Activated B cell treated with CpG ODN at 0.5 μM for 24 hours (primary cell): Measurements from ENCODE around the gene CLRN1. TPM values are rescaled to one million over a fixed set of nuclear protein-coding genes. Genes with fewer than 3 reads are reported as not detected.

Experiments
- ATAC-seq: fragments of 200-7000 bp; cut with Tn5 transposase; one replicate; pipeline ENCODE4 v1.10.0; 2021; ENCODE audit warnings: low read depth, mild to moderate bottlenecking, moderate library complexity
- CTCF ChIA-PET: fragments of 350-600 bp; sonication (Branson Sonifier 250); formaldehyde crosslinking; loops from one replicate; lab custom pipeline; 2021; ENCODE audit warnings: antibody characterized with exemption; lab: Charles Lee
- POLR2A ChIA-PET: fragments of 350-600 bp; sonication (Branson Sonifier 250); formaldehyde crosslinking; loops from one replicate; lab custom pipeline; 2021; ENCODE audit warnings: antibody characterized with exemption; lab: Charles Lee
- DNase-seq: peaks from one replicate; pipeline ENCODE4 v3.0.0; 2022
- H3K27ac Mint-ChIP-seq: one replicate; pipeline ENCODE4 v1.8.0; 2020; ENCODE audit warnings: mixed read lengths
- H3K27me3 Mint-ChIP-seq: one replicate; pipeline ENCODE4 v1.8.0; 2021; ENCODE audit warnings: mixed read lengths
- H3K36me3 Mint-ChIP-seq: one replicate; pipeline ENCODE4 v1.8.0; 2021; ENCODE audit warnings: low read depth, mixed read lengths
- H3K4me1 Mint-ChIP-seq: one replicate; pipeline ENCODE4 v1.8.0; 2021; ENCODE audit warnings: mixed read lengths
- H3K4me3 Mint-ChIP-seq: one replicate; pipeline ENCODE4 v1.8.0; 2020; ENCODE audit warnings: mild to moderate bottlenecking, mixed read lengths
- H3K9me3 Mint-ChIP-seq: one replicate; pipeline ENCODE4 v1.8.0; 2020; ENCODE audit warnings: mixed read lengths
- intact Hi-C: fragments of 100-400 bp; cut with micrococcal nuclease; formaldehyde crosslinking; loops from one replicate; pipeline ENCODE4 v1.15.1; 2024
- total RNA-seq: library from RNA; stranded (reverse); gene quantifications from 2 replicates; pipeline ENCODE4 v1.2.3, GENCODE V29; 2022
- TF ChIP-seq, protein P1 (sequence below): fragments of 200-600 bp; IDR thresholded peaks from one replicate; pipeline ENCODE4 v1.8.0; 2022; ENCODE audit warnings: antibody characterized with exemption, mild to moderate bottlenecking

Gene CLRN1
- total RNA-seq, 1 donor from 2014 or later, result not detected

DNA sequence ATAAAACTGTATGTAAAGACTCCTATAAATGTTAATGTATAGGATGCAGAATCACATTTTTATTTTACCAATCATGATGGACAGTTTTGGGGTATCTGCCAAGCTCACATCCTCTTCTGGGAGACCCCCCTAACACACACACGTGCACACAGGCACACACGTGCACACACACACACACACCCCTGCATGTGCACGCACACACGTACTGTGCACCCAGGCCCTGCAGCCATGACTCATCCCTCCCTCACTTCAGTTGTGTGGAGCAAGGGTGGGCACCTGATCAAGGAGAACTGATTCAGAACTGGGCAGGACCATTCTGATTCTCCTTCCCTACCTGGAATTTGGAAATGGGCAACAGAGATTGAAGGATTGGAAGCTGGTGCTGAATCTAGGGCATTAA is 51.3 kb downstream of the CLRN1 start:
- Mint-ChIP-seq H3K27ac (no peak overlapping the region), H3K4me3 (no peak overlapping the region), H3K36me3 (no peaks in the 10 kb centered on the region), H3K27me3 (peaks cover 17% of the 10 kb centered on the region), H3K9me3 (no peaks in the 10 kb centered on the region), H3K4me1 (peaks cover 9% of the 10 kb centered on the region)
- intact Hi-C loops, result loop anchor here (5.0 kb wide), 1 partner anchor 156 kb away; no protein-coding TSS in a partner anchor
- TF ChIP-seq, protein P1, sequence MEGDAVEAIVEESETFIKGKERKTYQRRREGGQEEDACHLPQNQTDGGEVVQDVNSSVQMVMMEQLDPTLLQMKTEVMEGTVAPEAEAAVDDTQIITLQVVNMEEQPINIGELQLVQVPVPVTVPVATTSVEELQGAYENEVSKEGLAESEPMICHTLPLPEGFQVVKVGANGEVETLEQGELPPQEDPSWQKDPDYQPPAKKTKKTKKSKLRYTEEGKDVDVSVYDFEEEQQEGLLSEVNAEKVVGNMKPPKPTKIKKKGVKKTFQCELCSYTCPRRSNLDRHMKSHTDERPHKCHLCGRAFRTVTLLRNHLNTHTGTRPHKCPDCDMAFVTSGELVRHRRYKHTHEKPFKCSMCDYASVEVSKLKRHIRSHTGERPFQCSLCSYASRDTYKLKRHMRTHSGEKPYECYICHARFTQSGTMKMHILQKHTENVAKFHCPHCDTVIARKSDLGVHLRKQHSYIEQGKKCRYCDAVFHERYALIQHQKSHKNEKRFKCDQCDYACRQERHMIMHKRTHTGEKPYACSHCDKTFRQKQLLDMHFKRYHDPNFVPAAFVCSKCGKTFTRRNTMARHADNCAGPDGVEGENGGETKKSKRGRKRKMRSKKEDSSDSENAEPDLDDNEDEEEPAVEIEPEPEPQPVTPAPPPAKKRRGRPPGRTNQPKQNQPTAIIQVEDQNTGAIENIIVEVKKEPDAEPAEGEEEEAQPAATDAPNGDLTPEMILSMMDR, result no peak
- no peak for ATAC-seq
- ChIA-PET POLR2A (no interaction called here), CTCF (no interaction called here)
- DNase-seq, result no peak

DNA sequence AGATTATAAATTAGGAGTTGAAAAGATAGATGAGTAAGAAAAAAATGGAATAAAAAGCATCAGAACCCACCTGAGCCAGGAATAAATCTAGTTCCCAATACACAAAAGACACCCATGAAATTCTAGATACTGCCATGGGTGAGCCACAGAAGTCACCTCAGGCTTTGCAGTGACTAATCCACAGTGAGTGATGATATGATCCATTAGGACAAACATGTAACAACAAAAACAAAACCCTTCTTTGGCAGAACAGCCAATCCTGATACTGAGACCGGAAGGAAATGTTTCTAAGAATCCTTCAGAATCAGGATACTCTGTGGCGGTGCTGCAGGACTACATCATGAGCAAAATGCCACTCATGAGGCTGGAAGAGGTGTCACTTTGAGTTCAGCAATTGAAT is 52.3 kb downstream of the CLRN1 start:
- Mint-ChIP-seq H3K4me1 (peaks cover 2% of the 10 kb centered on the region), H3K9me3 (no peaks in the 10 kb centered on the region), H3K27ac (no peak overlapping the region), H3K4me3 (no peak overlapping the region), H3K27me3 (peaks cover 13% of the 10 kb centered on the region), H3K36me3 (no peaks in the 10 kb centered on the region)
- DNase-seq (no peak), ATAC-seq (no peak)
- ChIA-PET POLR2A (no interaction called here), CTCF (no interaction called here)
- TF ChIP-seq, protein P1, result no peak
- intact Hi-C loops, result loop anchor here (5.0 kb wide), 1 partner anchor 157 kb away; no protein-coding TSS in a partner anchor

DNA sequence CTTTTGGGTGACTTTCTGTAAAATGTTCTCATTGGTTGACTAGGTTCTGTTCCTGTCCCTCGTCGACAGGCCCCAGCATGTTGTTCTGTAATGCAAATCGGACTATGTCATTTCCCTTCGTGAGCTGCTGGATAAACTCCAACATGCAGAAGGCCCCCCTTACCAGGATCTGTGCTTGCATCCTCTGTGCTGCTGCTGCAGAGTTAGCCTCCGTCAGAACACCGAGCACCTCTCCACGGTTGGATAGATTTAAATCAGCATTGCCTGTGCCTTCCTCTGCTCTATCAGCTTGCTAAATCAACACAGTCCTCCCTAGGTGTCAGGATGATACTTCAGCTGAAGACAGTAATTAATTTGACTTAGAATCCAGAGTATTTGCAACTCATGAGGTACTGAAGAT is 54.6 kb downstream of the CLRN1 start:
- no peak for ATAC-seq
- POLR2A ChIA-PET, result no interaction called here
- Mint-ChIP-seq H3K9me3 (no peaks in the 10 kb centered on the region), H3K27ac (no peak overlapping the region), H3K36me3 (no peaks in the 10 kb centered on the region), H3K4me3 (no peak overlapping the region), H3K4me1 (no peaks in the 10 kb centered on the region), H3K27me3 (peaks cover 13% of the 10 kb centered on the region)
- CTCF ChIA-PET, result no interaction called here
- TF ChIP-seq, protein P1, result no peak
- intact Hi-C loops, result no loop called here
- DNase-seq, result no peak

DNA sequence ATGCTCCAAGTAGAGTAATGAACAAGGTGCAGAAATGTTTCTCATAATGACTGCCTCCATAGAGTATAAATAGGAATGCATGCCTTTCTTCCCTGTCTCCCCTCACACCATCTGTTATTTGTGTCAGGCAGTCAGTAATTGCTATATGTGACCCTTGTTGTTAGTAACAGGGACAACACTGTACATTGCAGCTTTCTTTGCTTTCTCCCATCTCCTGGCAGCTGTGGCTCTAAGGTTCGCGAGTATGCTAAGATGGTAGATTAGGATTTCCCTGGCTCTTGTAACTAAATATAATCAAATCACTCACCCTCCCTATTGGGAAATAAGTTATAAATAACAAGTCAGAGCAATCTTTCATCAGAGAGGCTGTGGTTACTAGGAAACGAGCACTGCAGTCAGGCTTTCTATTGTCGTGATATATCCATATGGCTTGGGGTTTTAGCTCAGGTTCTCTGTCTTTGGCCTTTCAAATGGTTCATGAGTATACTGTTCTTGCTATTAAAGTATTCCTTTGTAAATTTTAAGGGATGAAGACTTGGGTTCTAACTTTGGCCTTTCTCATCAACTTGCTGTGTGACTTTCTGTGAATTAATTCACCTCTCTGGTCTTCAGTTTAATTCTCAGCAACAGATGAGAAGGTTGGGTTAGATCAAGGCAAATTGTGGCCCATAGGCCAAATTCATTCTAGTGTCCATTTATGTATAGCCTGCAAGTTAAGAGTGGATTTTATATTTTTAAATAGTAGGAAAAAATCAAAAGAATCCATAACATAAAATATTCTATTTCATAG is 59.2 kb downstream of the CLRN1 start:
- TF ChIP-seq, protein P1, result no peak
- H3K9me3 Mint-ChIP-seq, result no peaks in the 10 kb centered on the region
- H3K36me3 Mint-ChIP-seq, result no peaks in the 10 kb centered on the region
- DNase-seq (no peak), ATAC-seq (no peak)
- intact Hi-C loops, result no loop called here
- POLR2A ChIA-PET, result no interaction called here
- H3K27ac Mint-ChIP-seq, result no peak overlapping the region
- CTCF ChIA-PET, result no interaction called here
- H3K27me3 Mint-ChIP-seq, result peaks cover 10% of the 10 kb centered on the region
- H3K4me1 Mint-ChIP-seq, result no peaks in the 10 kb centered on the region
- H3K4me3 Mint-ChIP-seq, result no peak overlapping the region

DNA sequence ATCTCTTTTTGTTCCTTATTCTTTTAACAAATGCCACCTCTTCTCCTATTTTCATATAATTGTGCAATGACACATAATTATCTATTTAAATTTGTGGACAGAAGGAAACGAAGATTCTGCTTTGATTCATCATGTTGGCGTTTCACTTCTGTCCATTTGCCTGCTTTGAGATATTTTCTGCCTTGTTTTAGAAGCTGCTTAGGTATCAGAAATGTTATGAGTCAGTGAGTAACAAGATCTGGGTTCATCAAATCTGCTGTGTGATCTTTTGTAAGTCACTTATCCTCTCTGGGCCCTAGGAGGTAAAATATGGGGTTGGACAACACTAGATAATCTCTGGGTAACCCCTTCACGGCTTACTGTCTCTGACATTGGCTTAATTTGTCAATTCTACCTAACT is 60.0 kb downstream of the CLRN1 start:
- Mint-ChIP-seq H3K4me1 (no peaks in the 10 kb centered on the region), H3K36me3 (no peaks in the 10 kb centered on the region), H3K4me3 (no peak overlapping the region), H3K27me3 (peaks cover 18% of the 10 kb centered on the region), H3K9me3 (no peaks in the 10 kb centered on the region), H3K27ac (no peak overlapping the region)
- CTCF ChIA-PET, result no interaction called here
- intact Hi-C loops, result no loop called here
- DNase-seq (no peak), ATAC-seq (no peak)
- TF ChIP-seq, protein P1, result no peak
- POLR2A ChIA-PET, result no interaction called here
